GM23338 (cell line): ENCODE measurements around the gene IQCE. TPM values are rescaled to one million over a fixed set of nuclear protein-coding genes. Genes with fewer than 3 reads are reported as not detected.

Experiments
- ATAC-seq: fragments of 200-7000 bp; cut with Tn5 transposase; 3 replicates; pipeline ENCODE4 v1.9.1; 2020
- DNase-seq: peaks from one replicate; pipeline ENCODE4 v3.0.0-alpha.2; 2015; ENCODE audit warnings: low spot score
- H2AFZ ChIP-seq: fragments of 200-600 bp; sonication (generic); 2 replicates; pipeline ENCODE4 v1.8.0; 2016; ENCODE audit warnings: antibody characterized with exemption, mild to moderate bottlenecking, moderate library complexity
- H3F3A ChIP-seq: fragments of 200-600 bp; sonication (generic); replicated peaks from 2 replicates; pipeline ENCODE4 v1.8.0; 2017; ENCODE audit warnings: antibody characterized with exemption, mixed run types, low read depth
- H3K27ac ChIP-seq: fragments of 200-600 bp; sonication (generic); 2 replicates; pipeline ENCODE4 v1.6.1; 2016; ENCODE audit warnings: low read depth
- H3K27me3 ChIP-seq: fragments of 200-600 bp; sonication (generic); 2 replicates; pipeline ENCODE4 v1.8.0; 2016; ENCODE audit warnings: mild to moderate bottlenecking, mixed run types, moderate library complexity; ENCODE audit not compliant: insufficient read depth
- H3K36me3 ChIP-seq: fragments of 200-600 bp; sonication (generic); 2 replicates; pipeline ENCODE4 v1.8.0; 2016; ENCODE audit warnings: mild to moderate bottlenecking; ENCODE audit not compliant: insufficient read depth
- H3K4me1 ChIP-seq: fragments of 200-600 bp; sonication (generic); 2 replicates; pipeline ENCODE4 v1.8.0; 2016; ENCODE audit warnings: mild to moderate bottlenecking, moderate library complexity; ENCODE audit not compliant: insufficient read depth
- H3K4me2 ChIP-seq: fragments of 200-600 bp; sonication (generic); 2 replicates; pipeline ENCODE4 v1.7.1; 2017; ENCODE audit warnings: mixed run types
- H3K4me3 ChIP-seq: fragments of 200-600 bp; sonication (generic); 2 replicates; pipeline ENCODE4 v1.6.1; 2016; ENCODE audit warnings: mixed run types
- H3K79me2 ChIP-seq: fragments of 200-600 bp; sonication (generic); replicated peaks from 2 replicates; pipeline ENCODE4 v1.8.0; 2017; ENCODE audit warnings: mild to moderate bottlenecking; ENCODE audit not compliant: insufficient read depth
- H3K9me2 ChIP-seq: fragments of 200-600 bp; sonication (generic); 2 replicates; pipeline ENCODE4 v1.8.0; 2017; ENCODE audit not compliant: insufficient read depth
- H4K20me1 ChIP-seq: fragments of 200-600 bp; sonication (generic); replicated peaks from 2 replicates; pipeline ENCODE4 v1.8.0; 2017; ENCODE audit warnings: mild to moderate bottlenecking; ENCODE audit not compliant: insufficient read depth
- H3K27ac Mint-ChIP-seq: 2 replicates; pipeline ENCODE4 v1.8.0; 2020; ENCODE audit warnings: inconsistent platforms, mild to moderate bottlenecking, moderate library complexity, mixed read lengths
- H3K27me3 Mint-ChIP-seq: 3 replicates; pipeline ENCODE4 v1.8.0; 2022; ENCODE audit warnings: low read depth, mild to moderate bottlenecking, moderate library complexity, mixed read lengths, inconsistent platforms; ENCODE audit not compliant: insufficient read depth, poor library complexity
- H3K36me3 Mint-ChIP-seq: 3 replicates; pipeline ENCODE4 v1.8.0; 2021; ENCODE audit warnings: low read depth, mild to moderate bottlenecking, inconsistent platforms, moderate library complexity, mixed read lengths
- H3K4me1 Mint-ChIP-seq: 3 replicates; pipeline ENCODE4 v1.8.0; 2020; ENCODE audit warnings: mild to moderate bottlenecking, inconsistent platforms, mixed read lengths
- H3K4me3 Mint-ChIP-seq: 3 replicates; pipeline ENCODE4 v1.8.0; 2021; ENCODE audit warnings: moderate library complexity, mild to moderate bottlenecking, inconsistent platforms, mixed read lengths
- H3K9me3 Mint-ChIP-seq: 3 replicates; pipeline ENCODE4 v1.8.0; 2020; ENCODE audit warnings: moderate library complexity, mild to moderate bottlenecking, inconsistent platforms, mixed read lengths
- CREB1 ChIP-seq: fragments of 250-450 bp; sonication (Bioruptor Pico); IDR thresholded peaks from 2 replicates; pipeline ENCODE4 v1.5.0; 2020; ENCODE audit warnings: low read depth, mild to moderate bottlenecking, moderate library complexity
- EZH2 ChIP-seq: fragments of 200-600 bp; sonication (generic); IDR thresholded peaks from one replicate; pipeline ENCODE4 v1.8.0; 2017; ENCODE audit warnings: antibody characterized with exemption, mild to moderate bottlenecking, low read depth; ENCODE audit not compliant: unreplicated experiment
- EZH2phosphoT487 ChIP-seq: fragments of 200-600 bp; sonication (generic); IDR thresholded peaks from one replicate; pipeline ENCODE4 v1.8.1; 2018; ENCODE audit warnings: antibody characterized with exemption; ENCODE audit not compliant: unreplicated experiment
- JUNB ChIP-seq: IDR thresholded peaks from one replicate; pipeline ENCODE4 v1.6.1; 2016; ENCODE audit warnings: antibody characterized with exemption; ENCODE audit not compliant: unreplicated experiment
- NANOG ChIP-seq: IDR thresholded peaks from 2 replicates; pipeline ENCODE4 v1.6.1; 2016; ENCODE audit warnings: antibody characterized with exemption, borderline replicate concordance
- POLR2AphosphoS5 ChIP-seq: IDR thresholded peaks from 2 replicates; pipeline ENCODE4 v1.6.1; 2016; ENCODE audit warnings: antibody characterized with exemption, low read depth
- STAT1 ChIP-seq: IDR thresholded peaks from one replicate; pipeline ENCODE4 v1.6.1; 2016; ENCODE audit warnings: antibody characterized with exemption; ENCODE audit not compliant: unreplicated experiment
- ZNF114 ChIP-seq: fragments of 250-450 bp; sonication (Bioruptor Pico); IDR thresholded peaks from 2 replicates; pipeline ENCODE4 v1.5.0; 2020; ENCODE audit warnings: mild to moderate bottlenecking, moderate library complexity
- ZNF331 ChIP-seq: fragments of 250-450 bp; sonication (Bioruptor Pico); IDR thresholded peaks from 2 replicates; pipeline ENCODE4 v1.5.0; 2020; ENCODE audit warnings: low read depth, mild to moderate bottlenecking, moderate library complexity
- polyA plus RNA-seq: library from polyadenylated mRNA; unstranded; fragments of >200 nt; fragmentation: Nextera tagmentation; extraction: Ambion mirVana; gene quantifications from 2 replicates; pipeline ENCODE4 v1.2.1, GENCODE V29; 2016
- total RNA-seq: library from RNA; depleted of rRNA; stranded (reverse); fragments of >200 nt; shearing (Covaris generic); gene quantifications from 2 replicates; pipeline ENCODE4 v1.2.3, GENCODE V29; 2014
- TF ChIP-seq, protein P1 (sequence below): IDR thresholded peaks from one replicate; pipeline ENCODE4 v1.6.1; 2018; ENCODE audit warnings: antibody characterized with exemption; ENCODE audit not compliant: unreplicated experiment
- TF ChIP-seq, protein P2 (sequence below): fragments of 250-450 bp; sonication (Bioruptor Pico); IDR thresholded peaks from 2 replicates; pipeline ENCODE4 v1.5.0; 2020; ENCODE audit warnings: mild to moderate bottlenecking, moderate library complexity
- TF ChIP-seq, protein P3 (sequence below): IDR thresholded peaks from 2 replicates; pipeline ENCODE4 v1.6.1; 2016; ENCODE audit warnings: antibody characterized with exemption
- TF ChIP-seq, protein P4 (sequence below), 2 experiments: fragments of 200-600 bp in 1 of 2; sonication (generic) in 1 of 2; conservative IDR thresholded peaks; 2 replicates each; pipeline versions ENCODE4 v1.5.1 to v1.6.1; 2016 to 2017; ENCODE audit warnings: antibody characterized with exemption in 2 of 2, low read depth in 2 of 2, mild to moderate bottlenecking in 2 of 2, moderate library complexity in 1 of 2

The IQCE gene
- total and polyA plus RNA-seq, 2 experiments from 2014 or later = 5.0 to 7.7 TPM

DNA sequence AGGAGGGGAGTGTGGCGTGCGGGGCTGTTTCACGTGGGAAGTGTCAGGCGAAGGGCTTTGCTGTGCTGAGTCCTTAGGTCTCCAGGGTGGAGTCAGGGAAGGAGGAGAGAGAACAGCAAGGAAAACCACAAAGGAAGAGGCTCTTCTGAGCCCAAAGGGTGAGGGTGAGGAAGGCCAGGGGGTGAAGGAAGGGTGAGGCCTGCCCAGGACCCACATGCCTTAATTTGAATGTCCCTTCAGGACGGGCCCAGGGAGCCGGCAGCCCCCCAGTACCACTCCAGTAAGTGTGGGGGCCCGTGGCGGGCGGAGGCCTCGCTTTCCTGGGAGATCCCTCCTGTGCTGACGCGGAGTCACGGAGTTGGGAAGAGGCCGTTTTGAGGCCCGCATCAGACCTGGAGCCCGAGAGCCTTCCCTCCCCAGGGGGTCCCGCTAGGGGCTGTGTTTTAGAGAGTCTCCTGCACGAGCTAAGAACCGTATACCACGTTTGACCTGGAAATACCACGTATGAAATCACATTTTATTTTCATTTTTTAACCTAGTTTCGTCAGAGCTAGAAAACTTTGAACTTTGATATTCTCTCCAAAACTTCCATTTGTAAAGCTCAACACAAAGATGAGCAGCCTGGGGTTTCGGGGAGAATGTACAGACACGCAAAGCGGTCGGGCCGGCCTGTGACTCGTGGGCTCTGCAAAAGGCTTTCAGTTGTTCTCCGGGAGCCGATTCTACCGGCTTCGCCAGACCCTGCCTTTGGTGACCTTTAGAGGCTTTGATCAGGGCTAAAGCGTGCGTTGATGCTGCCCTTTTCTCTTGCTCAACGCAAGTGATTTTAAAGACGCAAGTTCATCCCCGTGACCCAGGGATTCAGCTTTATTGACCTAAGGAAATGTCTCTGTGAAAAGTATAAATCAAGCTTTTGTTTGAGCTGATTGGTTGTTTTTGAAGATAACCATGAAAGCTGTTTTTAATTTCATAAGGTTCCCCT, 49.4 kb downstream of the IQCE start:
- H4K20me1 ChIP-seq = no peaks in the 10 kb centered on the region
- DNase-seq (no peak), ATAC-seq (no peak)
- no peak overlapping the region for H3K4me2 ChIP-seq
- peaks cover 3% of the 10 kb centered on the region; the same call in 1 of the 2 replicates for H3K4me1 ChIP-seq
- no peaks in the 10 kb centered on the region for H3K36me3 ChIP-seq
- H3K36me3 Mint-ChIP-seq = no peaks in the 10 kb centered on the region
- no peaks in the 10 kb centered on the region for H3K9me3 Mint-ChIP-seq
- H3K27me3 ChIP-seq = no peaks in the 10 kb centered on the region
- H3K27ac ChIP-seq = no peak overlapping the region
- peaks cover 15% of the 10 kb centered on the region for H3K27me3 Mint-ChIP-seq
- no peak overlapping the region for H2AFZ ChIP-seq
- H3K4me3 Mint-ChIP-seq = no peak overlapping the region
- H3K4me3 ChIP-seq = no peak overlapping the region
- TF ChIP-seq POLR2AphosphoS5 (no peak), ZNF331 (no peak), EZH2phosphoT487 (no peak), STAT1 (no peak), ZNF114 (CRISPR knock-in tag) (no peak), NANOG (no peak), EZH2 (no peak), JUNB (no peak), CREB1 (CRISPR knock-in tag) (no peak)
- TF ChIP-seq, protein P1, sequence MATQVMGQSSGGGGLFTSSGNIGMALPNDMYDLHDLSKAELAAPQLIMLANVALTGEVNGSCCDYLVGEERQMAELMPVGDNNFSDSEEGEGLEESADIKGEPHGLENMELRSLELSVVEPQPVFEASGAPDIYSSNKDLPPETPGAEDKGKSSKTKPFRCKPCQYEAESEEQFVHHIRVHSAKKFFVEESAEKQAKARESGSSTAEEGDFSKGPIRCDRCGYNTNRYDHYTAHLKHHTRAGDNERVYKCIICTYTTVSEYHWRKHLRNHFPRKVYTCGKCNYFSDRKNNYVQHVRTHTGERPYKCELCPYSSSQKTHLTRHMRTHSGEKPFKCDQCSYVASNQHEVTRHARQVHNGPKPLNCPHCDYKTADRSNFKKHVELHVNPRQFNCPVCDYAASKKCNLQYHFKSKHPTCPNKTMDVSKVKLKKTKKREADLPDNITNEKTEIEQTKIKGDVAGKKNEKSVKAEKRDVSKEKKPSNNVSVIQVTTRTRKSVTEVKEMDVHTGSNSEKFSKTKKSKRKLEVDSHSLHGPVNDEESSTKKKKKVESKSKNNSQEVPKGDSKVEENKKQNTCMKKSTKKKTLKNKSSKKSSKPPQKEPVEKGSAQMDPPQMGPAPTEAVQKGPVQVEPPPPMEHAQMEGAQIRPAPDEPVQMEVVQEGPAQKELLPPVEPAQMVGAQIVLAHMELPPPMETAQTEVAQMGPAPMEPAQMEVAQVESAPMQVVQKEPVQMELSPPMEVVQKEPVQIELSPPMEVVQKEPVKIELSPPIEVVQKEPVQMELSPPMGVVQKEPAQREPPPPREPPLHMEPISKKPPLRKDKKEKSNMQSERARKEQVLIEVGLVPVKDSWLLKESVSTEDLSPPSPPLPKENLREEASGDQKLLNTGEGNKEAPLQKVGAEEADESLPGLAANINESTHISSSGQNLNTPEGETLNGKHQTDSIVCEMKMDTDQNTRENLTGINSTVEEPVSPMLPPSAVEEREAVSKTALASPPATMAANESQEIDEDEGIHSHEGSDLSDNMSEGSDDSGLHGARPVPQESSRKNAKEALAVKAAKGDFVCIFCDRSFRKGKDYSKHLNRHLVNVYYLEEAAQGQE = no peak
- TF ChIP-seq, protein P2, sequence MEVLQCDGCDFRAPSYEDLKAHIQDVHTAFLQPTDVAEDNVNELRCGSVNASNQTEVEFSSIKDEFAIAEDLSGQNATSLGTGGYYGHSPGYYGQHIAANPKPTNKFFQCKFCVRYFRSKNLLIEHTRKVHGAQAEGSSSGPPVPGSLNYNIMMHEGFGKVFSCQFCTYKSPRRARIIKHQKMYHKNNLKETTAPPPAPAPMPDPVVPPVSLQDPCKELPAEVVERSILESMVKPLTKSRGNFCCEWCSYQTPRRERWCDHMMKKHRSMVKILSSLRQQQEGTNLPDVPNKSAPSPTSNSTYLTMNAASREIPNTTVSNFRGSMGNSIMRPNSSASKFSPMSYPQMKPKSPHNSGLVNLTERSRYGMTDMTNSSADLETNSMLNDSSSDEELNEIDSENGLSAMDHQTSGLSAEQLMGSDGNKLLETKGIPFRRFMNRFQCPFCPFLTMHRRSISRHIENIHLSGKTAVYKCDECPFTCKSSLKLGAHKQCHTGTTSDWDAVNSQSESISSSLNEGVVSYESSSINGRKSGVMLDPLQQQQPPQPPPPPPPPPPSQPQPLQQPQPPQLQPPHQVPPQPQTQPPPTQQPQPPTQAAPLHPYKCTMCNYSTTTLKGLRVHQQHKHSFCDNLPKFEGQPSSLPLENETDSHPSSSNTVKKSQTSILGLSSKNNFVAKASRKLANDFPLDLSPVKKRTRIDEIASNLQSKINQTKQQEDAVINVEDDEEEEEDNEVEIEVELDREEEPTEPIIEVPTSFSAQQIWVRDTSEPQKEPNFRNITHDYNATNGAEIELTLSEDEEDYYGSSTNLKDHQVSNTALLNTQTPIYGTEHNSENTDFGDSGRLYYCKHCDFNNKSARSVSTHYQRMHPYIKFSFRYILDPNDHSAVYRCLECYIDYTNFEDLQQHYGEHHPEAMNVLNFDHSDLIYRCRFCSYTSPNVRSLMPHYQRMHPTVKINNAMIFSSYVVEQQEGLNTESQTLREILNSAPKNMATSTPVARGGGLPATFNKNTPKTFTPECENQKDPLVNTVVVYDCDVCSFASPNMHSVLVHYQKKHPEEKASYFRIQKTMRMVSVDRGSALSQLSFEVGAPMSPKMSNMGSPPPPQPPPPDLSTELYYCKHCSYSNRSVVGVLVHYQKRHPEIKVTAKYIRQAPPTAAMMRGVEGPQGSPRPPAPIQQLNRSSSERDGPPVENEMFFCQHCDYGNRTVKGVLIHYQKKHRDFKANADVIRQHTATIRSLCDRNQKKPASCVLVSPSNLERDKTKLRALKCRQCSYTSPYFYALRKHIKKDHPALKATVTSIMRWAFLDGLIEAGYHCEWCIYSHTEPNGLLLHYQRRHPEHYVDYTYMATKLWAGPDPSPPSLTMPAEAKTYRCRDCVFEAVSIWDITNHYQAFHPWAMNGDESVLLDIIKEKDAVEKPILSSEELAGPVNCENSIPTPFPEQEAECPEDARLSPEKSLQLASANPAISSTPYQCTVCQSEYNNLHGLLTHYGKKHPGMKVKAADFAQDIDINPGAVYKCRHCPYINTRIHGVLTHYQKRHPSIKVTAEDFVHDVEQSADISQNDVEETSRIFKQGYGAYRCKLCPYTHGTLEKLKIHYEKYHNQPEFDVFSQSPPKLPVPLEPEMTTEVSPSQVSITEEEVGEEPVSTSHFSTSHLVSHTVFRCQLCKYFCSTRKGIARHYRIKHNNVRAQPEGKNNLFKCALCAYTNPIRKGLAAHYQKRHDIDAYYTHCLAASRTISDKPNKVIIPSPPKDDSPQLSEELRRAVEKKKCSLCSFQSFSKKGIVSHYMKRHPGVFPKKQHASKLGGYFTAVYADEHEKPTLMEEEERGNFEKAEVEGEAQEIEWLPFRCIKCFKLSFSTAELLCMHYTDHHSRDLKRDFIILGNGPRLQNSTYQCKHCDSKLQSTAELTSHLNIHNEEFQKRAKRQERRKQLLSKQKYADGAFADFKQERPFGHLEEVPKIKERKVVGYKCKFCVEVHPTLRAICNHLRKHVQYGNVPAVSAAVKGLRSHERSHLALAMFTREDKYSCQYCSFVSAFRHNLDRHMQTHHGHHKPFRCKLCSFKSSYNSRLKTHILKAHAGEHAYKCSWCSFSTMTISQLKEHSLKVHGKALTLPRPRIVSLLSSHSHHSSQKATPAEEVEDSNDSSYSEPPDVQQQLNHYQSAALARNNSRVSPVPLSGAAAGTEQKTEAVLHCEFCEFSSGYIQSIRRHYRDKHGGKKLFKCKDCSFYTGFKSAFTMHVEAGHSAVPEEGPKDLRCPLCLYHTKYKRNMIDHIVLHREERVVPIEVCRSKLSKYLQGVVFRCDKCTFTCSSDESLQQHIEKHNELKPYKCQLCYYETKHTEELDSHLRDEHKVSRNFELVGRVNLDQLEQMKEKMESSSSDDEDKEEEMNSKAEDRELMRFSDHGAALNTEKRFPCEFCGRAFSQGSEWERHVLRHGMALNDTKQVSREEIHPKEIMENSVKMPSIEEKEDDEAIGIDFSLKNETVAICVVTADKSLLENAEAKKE (CRISPR knock-in tag) = no peak
- TF ChIP-seq, protein P3, sequence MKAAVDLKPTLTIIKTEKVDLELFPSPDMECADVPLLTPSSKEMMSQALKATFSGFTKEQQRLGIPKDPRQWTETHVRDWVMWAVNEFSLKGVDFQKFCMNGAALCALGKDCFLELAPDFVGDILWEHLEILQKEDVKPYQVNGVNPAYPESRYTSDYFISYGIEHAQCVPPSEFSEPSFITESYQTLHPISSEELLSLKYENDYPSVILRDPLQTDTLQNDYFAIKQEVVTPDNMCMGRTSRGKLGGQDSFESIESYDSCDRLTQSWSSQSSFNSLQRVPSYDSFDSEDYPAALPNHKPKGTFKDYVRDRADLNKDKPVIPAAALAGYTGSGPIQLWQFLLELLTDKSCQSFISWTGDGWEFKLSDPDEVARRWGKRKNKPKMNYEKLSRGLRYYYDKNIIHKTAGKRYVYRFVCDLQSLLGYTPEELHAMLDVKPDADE = no peak
- TF ChIP-seq, protein P4, sequence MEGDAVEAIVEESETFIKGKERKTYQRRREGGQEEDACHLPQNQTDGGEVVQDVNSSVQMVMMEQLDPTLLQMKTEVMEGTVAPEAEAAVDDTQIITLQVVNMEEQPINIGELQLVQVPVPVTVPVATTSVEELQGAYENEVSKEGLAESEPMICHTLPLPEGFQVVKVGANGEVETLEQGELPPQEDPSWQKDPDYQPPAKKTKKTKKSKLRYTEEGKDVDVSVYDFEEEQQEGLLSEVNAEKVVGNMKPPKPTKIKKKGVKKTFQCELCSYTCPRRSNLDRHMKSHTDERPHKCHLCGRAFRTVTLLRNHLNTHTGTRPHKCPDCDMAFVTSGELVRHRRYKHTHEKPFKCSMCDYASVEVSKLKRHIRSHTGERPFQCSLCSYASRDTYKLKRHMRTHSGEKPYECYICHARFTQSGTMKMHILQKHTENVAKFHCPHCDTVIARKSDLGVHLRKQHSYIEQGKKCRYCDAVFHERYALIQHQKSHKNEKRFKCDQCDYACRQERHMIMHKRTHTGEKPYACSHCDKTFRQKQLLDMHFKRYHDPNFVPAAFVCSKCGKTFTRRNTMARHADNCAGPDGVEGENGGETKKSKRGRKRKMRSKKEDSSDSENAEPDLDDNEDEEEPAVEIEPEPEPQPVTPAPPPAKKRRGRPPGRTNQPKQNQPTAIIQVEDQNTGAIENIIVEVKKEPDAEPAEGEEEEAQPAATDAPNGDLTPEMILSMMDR (conservative IDR thresholded peaks at IDR 0.05; ENCODE audit: low read depth in 2 of 2) = no peak
- no peak overlapping the region for H3K27ac Mint-ChIP-seq
- H3K9me2 ChIP-seq = no peaks in the 10 kb centered on the region
- H3K79me2 ChIP-seq = no peaks in the 10 kb centered on the region
- no peaks in the 10 kb centered on the region for H3F3A ChIP-seq
- peaks cover 21% of the 10 kb centered on the region for H3K4me1 Mint-ChIP-seq
